Stimulated activated CD8-positive, alpha-beta memory T cell treated with anti-CD3 and anti-CD28 coated beads, Interleukin-12 subunit alpha, Interleukin-12 subunit beta, amount 100 ng/mL, for 1 hour (primary cell): ENCODE data around the gene ANKRD16.
"Not testable (repeated sequence)": the region's sequence is repeated elsewhere in the genome, so short reads cannot be mapped to it uniquely, and the experiment has no call there.

ENCODE experiments used
- DNase-seq: peaks from one replicate; pipeline ENCODE4 v3.0.0-alpha.2; 2020; ENCODE audit warnings: low read depth

The ANKRD16 gene

GRCh38 chr10:5889624-5890451 lies at the start of gene ANKRD16, which contains the start of gene FBH1:
ANKRD16 (minus strand) TSS chr10:5889893; CDS start chr10:5889354, 539 bp downstream.
FBH1 (plus strand) TSS chr10:5890243; CDS start chr10:5890346, 103 bp downstream.
- DNase-seq: peak; percentile 94

GRCh38 chr10:5938291-5938690 lies 48.6 kb upstream of the ANKRD16 start:
- DNase-seq: no peak

GRCh38 chr10:5937016-5937415 lies 47.3 kb upstream of the ANKRD16 start:
- no peak for DNase-seq

- no peak for DNase-seq
Measured at GRCh38 chr10:5935628-5936027, 45.9 kb upstream of the ANKRD16 start.

- no peak for DNase-seq
Measured at GRCh38 chr10:5933909-5934546, 44.3 kb upstream of the ANKRD16 start.

GRCh38 chr10:5932345-5932744 lies 42.7 kb upstream of the ANKRD16 start:
- DNase-seq: no peak

- no peak for DNase-seq
Measured at GRCh38 chr10:5930272-5930671, 40.6 kb upstream of the ANKRD16 start.

GRCh38 chr10:5929442-5929841 lies 39.7 kb upstream of the ANKRD16 start:
- DNase-seq: no peak

GRCh38 chr10:5927306-5927705 lies 37.6 kb upstream of the ANKRD16 start:
- no peak for DNase-seq

- DNase-seq: no peak
Measured at GRCh38 chr10:5924889-5925288, 35.2 kb upstream of the ANKRD16 start.

- DNase-seq: no peak
Measured at GRCh38 chr10:5921746-5922145, 32.1 kb upstream of the ANKRD16 start.

- DNase-seq: no peak
Measured at GRCh38 chr10:5919568-5919967, 29.9 kb upstream of the ANKRD16 start.

- DNase-seq: no peak
Measured at GRCh38 chr10:5918763-5919162, 29.1 kb upstream of the ANKRD16 start.

GRCh38 chr10:5917305-5917704 lies 27.6 kb upstream of the ANKRD16 start:
- no peak for DNase-seq

- no peak for DNase-seq
Measured at GRCh38 chr10:5915451-5915850, 25.8 kb upstream of the ANKRD16 start.

GRCh38 chr10:5913736-5914135 lies 24.0 kb upstream of the ANKRD16 start:
- no peak for DNase-seq

GRCh38 chr10:5911670-5912069 lies 22.0 kb upstream of the ANKRD16 start:
- DNase-seq: no peak

GRCh38 chr10:5910323-5911100 lies 20.8 kb upstream of the ANKRD16 start:
- DNase-seq: no peak

- not testable (repeated sequence) for DNase-seq
Measured at GRCh38 chr10:5908676-5909075, 19.0 kb upstream of the ANKRD16 start.

- no peak for DNase-seq
Measured at GRCh38 chr10:5906651-5907050, 17.0 kb upstream of the ANKRD16 start.

- no peak for DNase-seq
Measured at GRCh38 chr10:5905854-5906507, 16.3 kb upstream of the ANKRD16 start.

- DNase-seq: no peak
Measured at GRCh38 chr10:5904227-5904626, 14.5 kb upstream of the ANKRD16 start.
